PC-3 (cell line): Measurements from ENCODE around the gene CNIH2.

Experiments used
- CTCF ChIP-seq: fragments of 300-600 bp; sonication (generic); conservative IDR thresholded peaks from 2 replicates; pipeline ENCODE4 v1.5.1; 2017; ENCODE audit warnings: antibody characterized with exemption, low read depth, mild to moderate bottlenecking, low read length
- EZH2phosphoT487 ChIP-seq: fragments of 300-600 bp; sonication (generic); IDR thresholded peaks from 2 replicates; pipeline ENCODE4 v1.6.1; 2018; ENCODE audit warnings: mild to moderate bottlenecking, antibody characterized with exemption, low read length, borderline replicate concordance

GRCh38 chr11:66322732-66323427, 44.9 kb downstream of the CNIH2 start:
- TF ChIP-seq EZH2phosphoT487 (no peak), CTCF (no peak)
